ENCODE data around the gene PATJ. TPM values are rescaled to one million over a fixed set of nuclear protein-coding genes. Genes with fewer than 3 reads are reported as not detected.

Gene PATJ
- total RNA-seq, 1 experiment from 2014 or later, result 47.3 TPM

DNA sequence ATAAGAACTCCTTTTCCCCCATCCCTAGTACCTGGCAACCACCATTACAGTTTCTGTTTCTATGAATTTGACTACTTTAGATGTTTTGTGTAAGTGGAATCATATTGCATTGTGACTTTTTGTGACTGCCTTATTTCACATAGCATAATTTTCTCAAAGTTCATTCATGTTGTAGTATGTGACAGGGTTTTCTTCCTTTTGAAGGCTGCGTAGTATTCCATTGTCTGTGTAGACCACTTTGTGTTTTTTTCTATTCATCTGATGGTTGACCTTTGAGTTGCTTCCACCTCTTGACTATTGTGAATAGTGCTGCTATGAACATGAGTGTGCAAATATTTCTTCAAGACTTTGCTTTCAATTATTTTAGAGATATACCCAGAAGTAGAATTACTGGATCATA is 226.6 kb downstream of the PATJ start:
- Histone ChIP-seq H2BK5ac (ENCODE audit: insufficient read length, low read length) (no peak overlapping the region), H3K14ac (ENCODE audit: insufficient read depth, low read length) (no peak overlapping the region), H3K4me1 (ENCODE audit: insufficient read depth, low read length) (no peaks in the 10 kb centered on the region), H3K9me3 (ENCODE audit: control insufficient read depth, low read depth, low read length) (no peaks in the 10 kb centered on the region), H3K18ac (ENCODE audit: insufficient read length, low read depth, low read length) (no peak overlapping the region), H3K27me3 (ENCODE audit: insufficient read depth, low read length) (no peaks in the 10 kb centered on the region), H2BK15ac (ENCODE audit: low read depth, low read length) (no peak overlapping the region), H3K23me2 (ENCODE audit: insufficient read length, low read depth, low read length, poor library complexity, severe bottlenecking) (no peaks in the 10 kb centered on the region), H3K4ac (ENCODE audit: low read depth, low read length) (no peak overlapping the region), H3K23ac (ENCODE audit: insufficient read length, low read depth, low read length) (no peak overlapping the region), H3K56ac (ENCODE audit: insufficient read length, low read depth, low read length) (no peak overlapping the region), H2BK20ac (ENCODE audit: low read depth, low read length, poor library complexity, severe bottlenecking) (no peak overlapping the region), H2BK12ac (ENCODE audit: insufficient read length, low read depth, low read length) (no peak overlapping the region), H3K79me1 (ENCODE audit: insufficient read depth, low read depth, low read length, poor library complexity, severe bottlenecking) (no peaks in the 10 kb centered on the region), H3K9ac (ENCODE audit: extremely low read depth, insufficient read length, low read length) (no peak overlapping the region), H2BK120ac (ENCODE audit: low read depth, low read length, poor library complexity, severe bottlenecking) (no peak overlapping the region), H2AFZ (ENCODE audit: low read length) (no peak overlapping the region), H2AK5ac (ENCODE audit: insufficient read length, low read length) (no peak overlapping the region), H3K4me2 (ENCODE audit: insufficient read depth, insufficient read length, low read length) (no peak overlapping the region), H4K20me1 (ENCODE audit: control insufficient read depth, insufficient read depth, insufficient read length) (no peaks in the 10 kb centered on the region), H3T11ph (ENCODE audit: low read length) (no peak overlapping the region), H4K5ac (ENCODE audit: insufficient read length, low read depth, low read length) (no peak overlapping the region), H3K27ac (ENCODE audit: insufficient read length, low read depth, low read length) (no peak overlapping the region), H4K8ac (replicated peaks; ENCODE audit: insufficient read length, low read depth, low read length) (no peak overlapping the region), H4K91ac (ENCODE audit: insufficient read length, low read depth, low read length) (no peak overlapping the region), H3K79me2 (ENCODE audit: insufficient read depth, low read length) (no peaks in the 10 kb centered on the region)
- Mint-ChIP-seq H3K27ac (no peak overlapping the region), H3K9me3 (peaks cover 4% of the 10 kb centered on the region in 2 experiments; a peak in 2 of 5 replicates), H3K4me3 (no peak overlapping the region), H3K4me1 (peaks cover 3 to 12% of the 10 kb centered on the region in 2 experiments; a peak in 3 of 4 replicates), H3K36me3 (ENCODE audit: insufficient read depth in 1 of 3, low read depth in 3 of 3) (peaks cover 9 to 12% (median 10%) of the 10 kb centered on the region in 3 experiments; a peak in 6 of 7 replicates), H3K27me3 (ENCODE audit: low read depth) (no peaks in the 10 kb centered on the region)
- TF ChIP-seq, protein P1, sequence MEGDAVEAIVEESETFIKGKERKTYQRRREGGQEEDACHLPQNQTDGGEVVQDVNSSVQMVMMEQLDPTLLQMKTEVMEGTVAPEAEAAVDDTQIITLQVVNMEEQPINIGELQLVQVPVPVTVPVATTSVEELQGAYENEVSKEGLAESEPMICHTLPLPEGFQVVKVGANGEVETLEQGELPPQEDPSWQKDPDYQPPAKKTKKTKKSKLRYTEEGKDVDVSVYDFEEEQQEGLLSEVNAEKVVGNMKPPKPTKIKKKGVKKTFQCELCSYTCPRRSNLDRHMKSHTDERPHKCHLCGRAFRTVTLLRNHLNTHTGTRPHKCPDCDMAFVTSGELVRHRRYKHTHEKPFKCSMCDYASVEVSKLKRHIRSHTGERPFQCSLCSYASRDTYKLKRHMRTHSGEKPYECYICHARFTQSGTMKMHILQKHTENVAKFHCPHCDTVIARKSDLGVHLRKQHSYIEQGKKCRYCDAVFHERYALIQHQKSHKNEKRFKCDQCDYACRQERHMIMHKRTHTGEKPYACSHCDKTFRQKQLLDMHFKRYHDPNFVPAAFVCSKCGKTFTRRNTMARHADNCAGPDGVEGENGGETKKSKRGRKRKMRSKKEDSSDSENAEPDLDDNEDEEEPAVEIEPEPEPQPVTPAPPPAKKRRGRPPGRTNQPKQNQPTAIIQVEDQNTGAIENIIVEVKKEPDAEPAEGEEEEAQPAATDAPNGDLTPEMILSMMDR (conservative IDR thresholded peaks at IDR 0.05), result no peak
- WGBS (ENCODE audit: extremely low coverage, insufficient read length, low lambda C conversion rate), result no CpG with 5 or more reads among the region's 1 CpG
- DNase-seq, result no peak

All from H9 (cell line).